Panc1 (cell line): ENCODE measurements around the gene STAG2. TPM values are rescaled to one million over a fixed set of nuclear protein-coding genes. Genes with fewer than 3 reads are reported as not detected.

Source experiments
- ATAC-seq: fragments of 200-7000 bp; cut with Tn5 transposase; 2 replicates; pipeline ENCODE4 v1.9.1; 2020; ENCODE audit warnings: mild to moderate bottlenecking, moderate library complexity
- BruUV-seq: library from RNA; stranded (reverse); fragments of 400-500 nt; replicated peaks from 2 replicates; lab custom pipeline; 2021; lab: Mats Ljungman, UMichigan
- CTCF ChIA-PET: fragments of 300-600 bp; sonication (Branson Sonifier 250); formaldehyde crosslinking; loops from one replicate; lab custom pipeline; 2022; ENCODE audit warnings: antibody characterized with exemption; lab: Charles Lee
- POLR2A ChIA-PET: fragments of 300-600 bp; sonication (Branson Sonifier 250); formaldehyde crosslinking; loops from one replicate; lab custom pipeline; 2022; ENCODE audit warnings: antibody characterized with exemption; lab: Charles Lee
- DNase-seq: peaks from one replicate; pipeline ENCODE4 v3.0.0-alpha.2; 2010; ENCODE audit warnings: low read depth, low spot score
- H3K27ac ChIP-seq: 2 replicates; pipeline ENCODE4 v1.5.1; 2011; ENCODE audit warnings: mild to moderate bottlenecking, low read length, inconsistent platforms
- H3K27me3 ChIP-seq: fragments of 200-500 bp; sonication (Bioruptor generic); 2 replicates; pipeline ENCODE4 v1.6.0; 2014; ENCODE audit warnings: low read length, inconsistent platforms; ENCODE audit not compliant: control insufficient read depth, insufficient read depth
- H3K36me3 ChIP-seq: fragments of 200-500 bp; sonication (Bioruptor generic); 2 replicates; pipeline ENCODE4 v1.5.1; 2014; ENCODE audit warnings: inconsistent platforms, mild to moderate bottlenecking, low read length, moderate library complexity; ENCODE audit not compliant: control insufficient read depth, insufficient read depth
- H3K4me1 ChIP-seq: 2 replicates; pipeline ENCODE4 v1.5.1; 2011; ENCODE audit warnings: inconsistent platforms, mild to moderate bottlenecking, low read length, moderate library complexity; ENCODE audit not compliant: control insufficient read depth, insufficient read depth
- H3K4me3 ChIP-seq, 2 experiments: 2 replicates each; pipeline ENCODE4 v1.5.1; 2011 to 2012; ENCODE audit warnings: low read depth in 2 of 2, low read length in 2 of 2, mild to moderate bottlenecking in 2 of 2, inconsistent platforms in 1 of 2, moderate library complexity in 1 of 2
- H3K9me3 ChIP-seq: fragments of 200-500 bp; sonication (Bioruptor generic); 2 replicates; pipeline ENCODE4 v1.5.1; 2014; ENCODE audit warnings: low read depth, mild to moderate bottlenecking, inconsistent platforms, low read length, moderate library complexity; ENCODE audit not compliant: control insufficient read depth, insufficient read depth
- CTCF ChIP-seq: fragments of 450-650 bp; IDR thresholded peaks from 2 replicates; pipeline ENCODE4 v1.5.1; 2017; ENCODE audit warnings: mild to moderate bottlenecking
- POLR2AphosphoS5 ChIP-seq: IDR thresholded peaks from 2 replicates; pipeline ENCODE4 v1.6.1; 2012; ENCODE audit warnings: mild to moderate bottlenecking, low read depth, low read length, moderate library complexity
- REST ChIP-seq, 2 experiments: IDR thresholded peaks; 2 replicates each; pipeline ENCODE4 v1.6.1; 2011 to 2012; ENCODE audit warnings: low read depth in 2 of 2, control low read depth in 1 of 2, low read length in 1 of 2, mild to moderate bottlenecking in 1 of 2, moderate library complexity in 1 of 2; ENCODE audit not compliant: insufficient read depth in 1 of 2
- SIN3A ChIP-seq: IDR thresholded peaks from 2 replicates; pipeline ENCODE4 v1.6.1; 2012; ENCODE audit warnings: low read depth, mild to moderate bottlenecking, low read length, moderate library complexity, borderline replicate concordance; ENCODE audit not compliant: insufficient read depth
- TCF7L2 ChIP-seq: IDR thresholded peaks from 2 replicates; pipeline ENCODE4 v1.6.1; 2011; ENCODE audit warnings: mild to moderate bottlenecking, low read depth, low read length, inconsistent platforms
- in situ Hi-C: cut with HindIII; loops from 2 replicates; pipeline ENCODE4 v1.10.0; 2016; ENCODE audit warnings: low sequenced_read_pairs, low pct_unique_long_range_greater_than_20kb
- intact Hi-C: fragments of 100-400 bp; cut with micrococcal nuclease; formaldehyde crosslinking; loops from one replicate; pipeline ENCODE4 v1.10.0; 2022; ENCODE audit not compliant: unreplicated experiment
- total RNA-seq: library from RNA; stranded (reverse); gene quantifications from one replicate; pipeline ENCODE4 v1.2.1, GENCODE V29; 2021; ENCODE audit not compliant: unreplicated experiment

STAG2 gene
- total RNA-seq, 1 experiment from 2014 or later: 94.5 TPM

- DNase-seq (no peak), ATAC-seq (no peak)
- Histone ChIP-seq H3K27ac (no peak overlapping the region), H3K4me3 (no peak overlapping the region), H3K27me3 (no peaks in the 10 kb centered on the region), H3K9me3 (no peaks in the 10 kb centered on the region), H3K4me1 (peaks cover 34% of the 10 kb centered on the region; the same call in 1 of the 2 replicates), H3K36me3 (no peaks in the 10 kb centered on the region)
- no TSS peak for BruUV-seq
- in situ Hi-C loops: no loop called here
- TF ChIP-seq POLR2AphosphoS5 (no peak), CTCF (no peak), SIN3A (no peak), REST (IDR thresholded peaks at IDR 0.05; ENCODE audit: insufficient read depth in 1 of 2, low read depth in 2 of 2, low read length in 1 of 2) (no peak), TCF7L2 (no peak)
- POLR2A ChIA-PET: interaction anchor here (0.5 kb wide), 1 partner anchor 203 kb away, joined by 3 read pairs; no protein-coding TSS in a partner anchor
- intact Hi-C loops: no loop called here
- CTCF ChIA-PET: no interaction called here
These were observed 6.0 kb downstream of the STAG2 start for GRCh38 chrX:123967497-123967896.

GRCh38 chrX:123968383-123969050 lies 7.0 kb downstream of the STAG2 start:
- H3K27ac ChIP-seq: no peak overlapping the region
- ChIA-PET CTCF (no interaction called here), POLR2A (no interaction called here)
- BruUV-seq: no TSS peak
- no peaks in the 10 kb centered on the region for H3K27me3 ChIP-seq
- H3K9me3 ChIP-seq: no peaks in the 10 kb centered on the region
- no peak overlapping the region for H3K4me3 ChIP-seq
- intact Hi-C loops (no loop called here), in situ Hi-C loops (no loop called here)
- DNase-seq: no peak
- peaks cover 34% of the 10 kb centered on the region; the same call in 1 of the 2 replicates for H3K4me1 ChIP-seq
- no peaks in the 10 kb centered on the region for H3K36me3 ChIP-seq
- TF ChIP-seq CTCF: no peak
- TF ChIP-seq SIN3A: no peak
- no peak for TF ChIP-seq TCF7L2
- no peak for TF ChIP-seq POLR2AphosphoS5
- no peak for TF ChIP-seq REST (IDR thresholded peaks at IDR 0.05; ENCODE audit: insufficient read depth in 1 of 2, low read depth in 2 of 2, low read length in 1 of 2)
- no peak for ATAC-seq
